NK-92 treated with Interleukin-12 subunit alpha and Interleukin-12 subunit beta, amount 100 ng/mL, for 24 hours (cell line): ENCODE data around the gene ISL1.

Source experiments
- DNase-seq: peaks from one replicate; lab custom pipeline; 2025; lab: John Stamatoyannopoulos, UW

The ISL1 gene

DNA sequence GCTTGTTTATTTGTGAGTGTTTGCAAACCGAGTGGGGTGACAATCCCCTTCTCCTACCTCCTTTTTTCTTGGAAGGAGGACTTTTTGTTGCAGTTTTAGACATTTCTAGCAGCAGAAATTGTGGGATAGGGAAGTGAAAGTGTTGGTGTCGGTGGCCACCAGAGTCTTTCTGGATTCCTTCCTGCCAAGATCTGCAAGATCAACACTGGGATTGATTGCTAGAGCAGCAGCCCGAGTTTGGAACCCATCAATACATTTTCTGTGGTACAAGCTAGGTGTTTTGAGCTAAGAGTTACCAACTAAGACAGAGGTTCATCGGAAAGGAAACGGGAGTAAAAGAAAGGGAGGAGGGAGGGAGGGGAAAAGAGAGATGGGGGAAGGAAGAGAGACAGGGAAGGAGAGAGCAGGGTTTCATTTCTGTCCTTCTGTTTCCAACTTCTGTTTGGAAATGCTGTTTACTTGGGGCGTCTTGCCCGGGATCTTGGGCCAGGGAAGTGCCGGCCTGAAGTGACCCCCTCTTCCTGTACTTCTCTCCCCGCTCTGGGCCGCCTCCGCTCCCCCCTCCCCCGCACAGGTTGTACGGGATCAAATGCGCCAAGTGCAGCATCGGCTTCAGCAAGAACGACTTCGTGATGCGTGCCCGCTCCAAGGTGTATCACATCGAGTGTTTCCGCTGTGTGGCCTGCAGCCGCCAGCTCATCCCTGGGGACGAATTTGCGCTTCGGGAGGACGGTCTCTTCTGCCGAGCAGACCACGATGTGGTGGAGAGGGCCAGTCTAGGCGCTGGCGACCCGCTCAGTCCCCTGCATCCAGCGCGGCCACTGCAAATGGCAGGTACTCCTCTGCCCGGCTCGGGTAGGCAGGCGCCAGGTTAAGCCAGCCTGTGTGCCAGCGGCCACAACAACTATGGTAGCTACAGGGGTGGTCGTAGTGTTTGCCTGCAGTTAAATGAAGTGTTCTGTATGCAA lies 4.0 kb downstream of the ISL1 start:
- no peak for DNase-seq

- no peak for DNase-seq
Observed at GRCh38 chr5:51387884-51388275, 4.6 kb downstream of the ISL1 start.

DNA sequence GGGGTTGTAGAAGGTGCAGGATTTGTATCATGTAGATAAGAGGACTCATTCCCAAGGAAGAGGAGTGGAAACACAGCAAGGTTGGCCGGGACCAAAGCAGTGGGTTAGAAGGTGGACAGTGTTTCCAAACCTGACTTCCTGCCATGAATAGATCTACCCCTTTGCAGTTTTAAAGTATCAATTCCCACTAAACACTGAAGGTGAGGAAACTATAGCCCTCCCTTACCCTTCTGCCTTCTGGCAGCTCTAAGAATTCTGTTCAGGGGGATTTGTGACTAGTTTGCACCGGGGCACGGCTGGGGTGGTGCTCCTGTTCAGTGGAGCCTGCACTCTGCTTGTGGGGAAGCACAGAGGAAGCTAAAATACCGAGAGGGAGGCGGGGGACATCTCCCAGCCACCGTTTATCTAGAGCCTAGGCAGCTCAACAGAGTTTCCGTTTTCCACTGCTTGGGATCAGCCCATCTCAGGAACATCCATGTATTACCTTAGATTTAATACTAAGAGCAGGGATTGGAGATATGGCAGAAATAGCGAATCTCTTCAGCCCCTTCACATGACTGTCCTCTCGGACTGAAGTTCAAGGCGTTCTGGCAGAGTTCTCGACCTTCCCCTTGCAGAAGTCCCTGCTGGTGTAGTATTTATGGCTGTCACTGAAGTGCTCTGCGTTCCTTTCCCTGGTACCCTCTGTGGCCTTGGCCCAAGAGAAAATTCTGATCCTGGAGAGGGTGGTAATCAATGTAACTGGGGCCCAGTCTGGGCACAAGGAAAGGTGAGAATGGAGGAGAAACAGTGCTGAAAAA lies 5.4 kb downstream of the ISL1 start:
- no peak for DNase-seq

- DNase-seq, result no peak
Observed at GRCh38 chr5:51389288-51389576, 6.0 kb downstream of the ISL1 start.

DNA sequence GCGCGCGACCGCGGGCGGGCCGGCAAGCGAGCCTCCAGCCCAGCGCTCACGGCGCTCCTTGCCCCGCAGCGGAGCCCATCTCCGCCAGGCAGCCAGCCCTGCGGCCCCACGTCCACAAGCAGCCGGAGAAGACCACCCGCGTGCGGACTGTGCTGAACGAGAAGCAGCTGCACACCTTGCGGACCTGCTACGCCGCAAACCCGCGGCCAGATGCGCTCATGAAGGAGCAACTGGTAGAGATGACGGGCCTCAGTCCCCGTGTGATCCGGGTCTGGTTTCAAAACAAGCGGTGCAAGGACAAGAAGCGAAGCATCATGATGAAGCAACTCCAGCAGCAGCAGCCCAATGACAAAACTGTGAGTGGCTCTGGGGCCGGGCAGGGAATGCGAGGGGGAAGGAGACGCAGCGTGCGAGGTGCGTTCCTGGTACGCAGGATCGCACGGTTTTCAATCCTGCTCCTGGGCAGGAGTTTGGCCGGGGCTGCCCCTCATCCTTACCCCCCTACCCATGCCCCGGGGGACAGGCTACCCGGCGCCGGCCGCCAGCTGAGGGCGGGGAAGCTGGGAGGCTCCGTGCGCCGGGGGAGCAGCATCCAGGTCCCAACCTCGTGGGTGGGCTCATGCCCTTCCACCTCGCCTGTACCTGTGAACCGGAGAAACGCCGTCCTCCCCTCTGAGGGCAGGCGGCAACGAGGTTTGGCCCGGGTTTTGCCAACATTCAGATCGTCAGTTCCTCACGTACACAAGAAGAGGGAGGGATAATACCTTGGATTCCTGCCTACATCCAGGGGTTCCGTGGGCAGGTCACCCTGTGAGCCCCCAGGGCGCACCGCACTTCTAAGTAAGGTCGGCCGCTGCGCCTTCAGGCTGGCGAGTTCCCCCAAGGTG lies 6.6 kb downstream of the ISL1 start:
- no peak for DNase-seq

- no peak for DNase-seq
Observed at GRCh38 chr5:51391175-51391574, 7.9 kb downstream of the ISL1 start.

DNA sequence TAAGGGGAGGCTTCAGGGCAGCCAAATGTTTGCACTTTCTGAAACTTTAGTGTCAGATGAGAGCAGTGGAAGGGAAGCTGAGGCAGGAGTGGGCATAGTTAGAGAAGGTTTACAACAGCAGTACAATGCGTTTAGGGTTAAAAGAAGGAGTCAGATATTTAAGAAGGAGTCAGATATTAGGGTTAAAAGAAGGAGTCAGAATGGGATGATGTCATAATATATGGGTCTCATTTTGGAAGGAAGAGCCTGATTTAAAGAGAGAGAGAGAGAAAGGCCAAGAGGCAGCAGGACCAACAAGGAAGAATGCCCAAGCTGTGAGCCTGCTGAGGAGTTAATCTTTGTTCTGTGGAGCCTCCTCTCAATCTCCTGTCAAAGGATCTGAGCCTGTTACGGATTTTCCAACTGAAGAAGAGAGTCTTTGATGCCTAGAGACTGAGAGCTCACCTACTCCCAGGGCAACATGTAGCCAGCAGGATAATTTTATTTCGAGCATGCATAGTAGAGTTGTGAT lies 9.5 kb downstream of the ISL1 start:
- DNase-seq, result no peak

DNA sequence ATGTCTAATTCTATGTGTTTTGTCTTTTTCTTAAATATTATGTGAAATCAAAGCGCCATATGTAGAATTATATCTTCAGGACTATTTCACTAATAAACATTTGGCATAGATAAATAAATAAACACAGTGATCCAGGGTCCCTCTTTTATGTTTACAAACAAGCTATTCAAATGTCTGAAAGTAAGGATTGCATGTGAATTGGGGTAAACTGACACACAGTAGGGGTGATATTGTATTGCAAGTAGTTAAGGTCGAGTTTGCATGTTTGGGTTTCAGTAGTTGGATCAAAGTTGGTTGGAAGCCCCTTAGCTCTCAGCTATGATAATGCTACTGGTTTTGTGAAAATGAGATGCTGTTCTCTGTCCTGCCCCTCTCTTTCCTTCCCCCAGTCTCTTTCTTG lies 11.4 kb downstream of the ISL1 start:
- no peak for DNase-seq

DNA sequence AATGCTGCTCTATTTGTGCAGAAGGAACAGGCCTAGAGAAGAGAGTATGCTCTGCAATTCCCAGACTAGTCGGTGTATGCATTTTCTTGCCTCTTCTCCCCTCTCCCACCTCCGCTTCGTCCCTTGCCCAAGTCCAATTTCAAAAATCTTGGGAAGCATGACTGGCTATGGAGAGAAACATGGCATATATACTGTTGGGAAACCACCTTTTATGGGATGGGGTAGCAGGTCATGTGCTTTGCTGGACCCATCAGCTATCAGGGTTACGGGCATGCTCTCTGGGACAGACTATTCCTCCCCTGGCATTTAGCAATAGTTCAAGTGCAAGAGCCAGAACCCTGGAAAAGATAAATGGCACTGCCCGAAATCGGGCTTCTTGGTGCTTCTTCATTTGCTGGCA lies 12.0 kb downstream of the ISL1 start:
- DNase-seq, result no peak

DNA sequence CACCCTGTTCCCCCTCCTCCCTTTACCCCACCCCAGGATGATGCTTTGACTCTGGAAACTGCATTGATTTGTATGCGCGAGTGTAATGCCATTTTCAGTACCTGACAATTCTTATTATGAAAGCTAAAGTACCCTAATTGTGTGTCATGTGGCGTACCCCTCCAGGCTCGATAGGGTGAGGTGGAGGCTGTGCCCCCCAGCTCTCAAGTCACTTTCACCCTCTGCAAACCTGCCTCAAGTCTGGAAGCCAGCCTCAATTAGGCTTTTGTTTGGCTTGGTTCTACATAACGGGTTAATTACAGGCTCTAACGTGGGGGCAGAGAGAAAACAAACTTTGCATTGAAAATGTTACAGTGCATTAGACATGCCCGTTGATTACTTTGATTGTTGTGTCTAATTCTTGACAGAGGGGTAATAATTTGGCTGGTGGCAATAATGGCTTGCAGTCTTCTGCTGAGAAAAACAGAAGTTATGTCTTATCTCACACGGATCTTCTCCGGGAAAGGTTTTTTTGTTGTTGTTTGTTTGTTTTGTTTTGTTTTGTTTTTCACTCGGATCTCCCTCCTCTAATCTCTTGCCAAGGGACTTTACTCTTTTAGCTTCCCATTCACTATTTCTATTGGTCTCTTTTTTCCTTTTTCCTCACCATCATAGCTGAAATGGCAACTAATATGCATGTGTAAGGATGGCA lies 12.6 kb downstream of the ISL1 start:
- no peak for DNase-seq

DNA sequence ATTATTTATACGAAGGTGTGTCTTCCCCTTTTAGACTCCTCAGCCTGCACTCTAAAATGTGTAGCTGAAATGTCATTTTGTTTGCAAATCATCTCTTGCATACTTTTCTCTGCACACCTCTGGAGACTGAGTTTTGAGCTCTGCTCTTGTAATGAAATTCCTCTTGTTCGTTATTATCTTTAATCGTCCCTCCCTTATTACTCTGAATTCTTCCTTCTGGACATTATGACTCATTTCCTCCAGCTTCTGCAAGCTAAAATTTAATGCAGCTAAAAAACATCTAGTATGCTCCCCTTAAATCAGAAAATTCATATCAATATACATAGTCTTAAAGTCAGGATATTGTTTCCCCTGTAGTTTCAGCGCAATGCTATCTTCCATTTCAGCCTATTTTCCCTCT lies 13.5 kb downstream of the ISL1 start:
- DNase-seq, result no peak

- DNase-seq, result no peak
Observed at GRCh38 chr5:51397996-51398395, 14.7 kb downstream of the ISL1 start.

GRCh38 chr5:51398875-51399642 lies 15.8 kb downstream of the ISL1 start:
- no peak for DNase-seq

- no peak for DNase-seq
Observed at GRCh38 chr5:51399643-51400006, 16.4 kb downstream of the ISL1 start.

GRCh38 chr5:51404255-51404654 lies 21.0 kb downstream of the ISL1 start:
- no peak for DNase-seq

DNA sequence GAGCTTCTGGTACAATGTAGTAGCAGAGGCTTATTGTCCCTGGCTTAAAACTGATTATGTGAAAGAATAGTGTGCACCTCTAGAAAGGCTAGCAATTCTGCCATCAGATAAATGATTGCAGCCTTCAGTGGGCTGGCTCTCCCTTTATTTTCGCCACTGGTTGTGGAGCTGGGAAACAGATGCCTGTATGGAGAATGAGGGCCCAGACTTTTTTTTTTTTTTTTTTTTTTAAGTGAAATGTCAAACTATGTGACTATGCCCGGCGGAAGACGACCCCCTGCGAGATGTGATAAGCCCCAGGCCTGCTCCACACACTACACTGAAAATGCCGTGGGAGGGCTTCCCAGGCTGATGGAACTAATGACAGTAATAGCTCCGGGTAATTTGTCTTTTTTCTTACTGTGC lies 28.7 kb downstream of the ISL1 start:
- DNase-seq, result no peak

DNA sequence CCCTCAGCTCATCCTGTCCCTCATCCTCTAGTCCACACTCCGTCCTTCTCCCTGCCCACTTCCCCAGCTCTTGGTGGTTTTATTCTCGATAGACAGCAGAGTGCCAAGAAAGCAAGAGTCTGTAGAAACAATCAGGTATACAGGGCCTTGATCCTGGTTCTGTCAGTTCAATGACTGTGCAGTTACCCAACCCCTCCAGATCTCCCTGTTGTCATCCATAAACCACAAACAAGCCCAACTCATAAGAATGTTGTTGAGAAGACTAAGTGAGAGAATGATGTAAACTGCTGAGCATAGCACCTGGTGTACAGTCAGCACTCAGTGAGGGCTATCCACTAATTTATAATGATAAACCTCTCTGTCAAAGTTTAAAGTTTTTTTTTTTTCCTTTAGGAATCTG lies 31.3 kb downstream of the ISL1 start:
- no peak for DNase-seq

- DNase-seq, result no peak
Observed at GRCh38 chr5:51416149-51416548, 32.9 kb downstream of the ISL1 start.

DNA sequence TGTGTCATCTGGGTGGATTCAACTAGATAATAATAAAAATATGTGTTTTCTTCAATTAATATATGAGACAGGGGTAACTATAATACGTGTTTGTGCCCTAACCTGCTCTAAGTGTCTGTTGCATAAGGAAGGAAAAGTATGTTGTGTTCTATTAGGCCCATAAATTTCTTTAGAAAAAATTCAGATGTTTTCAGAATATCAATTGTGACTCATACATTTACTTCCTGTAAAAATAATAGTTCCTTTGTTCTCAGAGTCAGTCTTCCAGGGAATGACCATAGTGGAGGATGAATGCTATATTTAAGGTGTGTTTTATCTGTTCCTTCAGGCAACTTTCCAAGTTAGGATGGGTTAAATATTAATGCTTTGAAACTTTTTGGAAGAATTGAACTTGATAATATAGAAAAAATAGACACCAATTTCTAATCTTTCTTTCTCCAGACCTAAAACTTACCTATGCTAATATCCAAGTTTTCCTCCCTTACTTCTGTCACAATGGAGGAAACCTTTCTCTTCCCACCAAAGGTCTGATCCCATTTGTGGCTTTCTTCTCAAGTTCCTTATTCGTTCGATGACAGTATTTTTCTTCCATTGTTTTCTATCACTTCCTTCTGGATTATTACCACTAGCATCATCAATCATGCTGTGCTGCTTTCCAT lies 49.9 kb downstream of the ISL1 start:
- DNase-seq, result no peak

- no peak for DNase-seq
Observed at GRCh38 chr5:51439232-51439631, 56.0 kb downstream of the ISL1 start.
